Endometrium (tissue), 2 donors: Measurements from ENCODE around the gene SDK1.
"Not testable (repeated sequence)": the region's sequence is repeated elsewhere in the genome, so short reads cannot be mapped to it uniquely, and the experiment has no call there.

Source experiments
- FAIRE-seq: peaks from 2 replicates; lab custom pipeline; 2012; peaks lifted over from hg19 to GRCh38; lab: Jason Lieb, UNC
- donor health status: control.
- donor health status: control.

Gene SDK1

GRCh38 chr7:3960050-3960763 lies 659.2 kb downstream of the SDK1 start:
- no peak for FAIRE-seq

- FAIRE-seq, result no peak
These were observed 659.9 kb downstream of the SDK1 start for GRCh38 chr7:3960942-3961341.

- no peak for FAIRE-seq
These were observed 660.9 kb downstream of the SDK1 start for GRCh38 chr7:3961857-3962503.

GRCh38 chr7:3963768-3964167 lies 662.7 kb downstream of the SDK1 start:
- FAIRE-seq, result not testable (repeated sequence)

- no peak for FAIRE-seq
These were observed 664.0 kb downstream of the SDK1 start for GRCh38 chr7:3964980-3965606.

- FAIRE-seq, result no peak
These were observed 664.8 kb downstream of the SDK1 start for GRCh38 chr7:3965794-3966395.

- FAIRE-seq, result no peak
These were observed 667.2 kb downstream of the SDK1 start for GRCh38 chr7:3968234-3968633.

GRCh38 chr7:3969286-3969685 lies 668.2 kb downstream of the SDK1 start:
- no peak for FAIRE-seq

GRCh38 chr7:3971323-3971722 lies 670.3 kb downstream of the SDK1 start:
- FAIRE-seq, result no peak

GRCh38 chr7:3973264-3973663 lies 672.2 kb downstream of the SDK1 start:
- no peak for FAIRE-seq

- no peak for FAIRE-seq
These were observed 673.3 kb downstream of the SDK1 start for GRCh38 chr7:3974329-3974728.

GRCh38 chr7:3975371-3975770 lies 674.3 kb downstream of the SDK1 start:
- no peak for FAIRE-seq

- FAIRE-seq, result no peak
These were observed 676.3 kb downstream of the SDK1 start for GRCh38 chr7:3977391-3977790.

- no peak for FAIRE-seq
These were observed 677.8 kb downstream of the SDK1 start for GRCh38 chr7:3978839-3979238.

GRCh38 chr7:3979611-3980299 lies 678.7 kb downstream of the SDK1 start:
- FAIRE-seq, result no peak

GRCh38 chr7:3980300-3980643 lies 679.2 kb downstream of the SDK1 start:
- no peak for FAIRE-seq

GRCh38 chr7:3981281-3981680 lies 680.2 kb downstream of the SDK1 start:
- FAIRE-seq, result no peak

GRCh38 chr7:3984456-3984855 lies 683.4 kb downstream of the SDK1 start:
- FAIRE-seq, result no peak

- FAIRE-seq, result no peak
These were observed 685.9 kb downstream of the SDK1 start for GRCh38 chr7:3986927-3987326.

GRCh38 chr7:3987426-3987927 lies 686.4 kb downstream of the SDK1 start:
- FAIRE-seq, result no peak

- FAIRE-seq, result no peak
These were observed 688.7 kb downstream of the SDK1 start for GRCh38 chr7:3989723-3990122.

- FAIRE-seq, result no peak
These were observed 690.7 kb downstream of the SDK1 start for GRCh38 chr7:3991731-3992231.
